Epidermal melanocyte (primary cell): ENCODE data around the gene KIF1A.

Experiments used
- DNase-seq: peaks from one replicate; pipeline ENCODE4 v3.0.0; 2011; ENCODE audit warnings: low spot score; ENCODE audit not compliant: insufficient read length

Gene KIF1A

GRCh38 chr2:240768216-240768615, 51.8 kb downstream of the KIF1A start:
- no peak for DNase-seq

GRCh38 chr2:240767341-240767740, 52.7 kb downstream of the KIF1A start:
- no peak for DNase-seq

GRCh38 chr2:240766072-240766471, 53.9 kb downstream of the KIF1A start:
- DNase-seq: no peak

- no peak for DNase-seq
Measured at GRCh38 chr2:240765007-240765406, 55.0 kb downstream of the KIF1A start.

- no peak for DNase-seq
Measured at GRCh38 chr2:240764605-240765004, 55.4 kb downstream of the KIF1A start.

GRCh38 chr2:240762971-240763370, 57.0 kb downstream of the KIF1A start:
- DNase-seq: no peak

- no peak for DNase-seq
Measured at GRCh38 chr2:240762249-240762648, 57.8 kb downstream of the KIF1A start.

- DNase-seq: no peak
Measured at GRCh38 chr2:240760576-240761246, 59.3 kb downstream of the KIF1A start.

- no peak for DNase-seq
Measured at GRCh38 chr2:240760121-240760520, 59.9 kb downstream of the KIF1A start.

GRCh38 chr2:240759459-240759858, 60.6 kb downstream of the KIF1A start:
- DNase-seq: no peak

GRCh38 chr2:240757086-240757614, 62.9 kb downstream of the KIF1A start:
- no peak for DNase-seq

- DNase-seq: no peak
Measured at GRCh38 chr2:240752209-240752608, 67.8 kb downstream of the KIF1A start.

GRCh38 chr2:240750409-240750808, 69.6 kb downstream of the KIF1A start:
- no peak for DNase-seq

GRCh38 chr2:240749516-240749915, 70.5 kb downstream of the KIF1A start:
- DNase-seq: no peak

GRCh38 chr2:240747256-240747655, 72.8 kb downstream of the KIF1A start:
- DNase-seq: no peak

- DNase-seq: no peak
Measured at GRCh38 chr2:240746671-240747070, 73.3 kb downstream of the KIF1A start.

- DNase-seq: no peak
Measured at GRCh38 chr2:240745962-240746361, 74.1 kb downstream of the KIF1A start.

- no peak for DNase-seq
Measured at GRCh38 chr2:240745456-240745855, 74.6 kb downstream of the KIF1A start.

GRCh38 chr2:240742602-240743095, 77.4 kb downstream of the KIF1A start:
- no peak for DNase-seq

- DNase-seq: no peak
Measured at GRCh38 chr2:240741091-240741490, 78.9 kb downstream of the KIF1A start.

- no peak for DNase-seq
Measured at GRCh38 chr2:240739797-240740196, 80.2 kb downstream of the KIF1A start.

GRCh38 chr2:240737958-240738357, 82.1 kb downstream of the KIF1A start:
- no peak for DNase-seq

- DNase-seq: no peak
Measured at GRCh38 chr2:240737512-240737911, 82.5 kb downstream of the KIF1A start.
